Left renal cortex interstitium (tissue), 4 donors: ENCODE measurements around the gene ATAD3A. TPM values are rescaled to one million over a fixed set of nuclear protein-coding genes. Genes with fewer than 3 reads are reported as not detected.

Source experiments
- DNase-seq, 4 donors: peaks; one replicate each; pipeline ENCODE4 v3.0.0-alpha.2; 2013; ENCODE audit warnings: low read depth in 4 of 4, low spot score in 2 of 4, missing footprints in 1 of 4
- polyA plus RNA-seq, 4 donors: library from polyadenylated mRNA; unstranded; fragments of 120-200 nt; gene quantifications; one replicate each; pipeline ENCODE4 v1.2.1, GENCODE V29; 2013; ENCODE audit not compliant: insufficient read length in 4 of 4

The ATAD3A gene
- polyA plus RNA-seq, 4 donors: 15.8 to 31.6 (median 24.4) TPM

GRCh38 chr1:1573843-1574720, 62.1 kb downstream of the ATAD3A start:
- DNase-seq: peak in 3 of 4 donors; percentile 50 to 56 (median 56)

- peak in 3 of 4 donors; percentile 78 to 87 (median 78) for DNase-seq
Measured at GRCh38 chr1:1574721-1575537, 63.0 kb downstream of the ATAD3A start, which contains the start of gene SSU72. Gene SSU72 (minus strand): TSS chr1:1574863. CDS start chr1:1574557, 306 bp downstream.

GRCh38 chr1:1577367-1578011, 65.5 kb downstream of the ATAD3A start:
- no peak for DNase-seq

- DNase-seq: no peak
Measured at GRCh38 chr1:1578371-1578940, 66.5 kb downstream of the ATAD3A start.

GRCh38 chr1:1582585-1583346, 70.8 kb downstream of the ATAD3A start:
- DNase-seq: no peak

- no peak for DNase-seq
Measured at GRCh38 chr1:1583347-1584010, 71.5 kb downstream of the ATAD3A start.

Other genes starting within 250 kb of the ATAD3A start
- 10 to 100 TPM; 40.9 to 68.6 (median 58.4) TPM for gene UBE2J2, start 238.3 kb upstream of the ATAD3A start, polyA plus RNA-seq
- 10 to 100 TPM in 1 of 4 donors, 1 to 10 TPM in 3; 2.4 to 10.2 (median 6.9) TPM for gene SCNN1D, start 231.7 kb upstream of the ATAD3A start, polyA plus RNA-seq
- 10 to 100 TPM; 14.9 to 45.2 (median 33.0) TPM for gene ACAP3, start 204.2 kb upstream of the ATAD3A start, polyA plus RNA-seq
- 10 to 100 TPM in 2 of 4 donors, 1 to 10 TPM in 2; 7.3 to 12.4 (median 10.7) TPM for gene PUSL1, start 203.6 kb upstream of the ATAD3A start, polyA plus RNA-seq
- gene INTS11, start 187.5 kb upstream of the ATAD3A start, polyA plus RNA-seq: 100 to 1,000 TPM in 3 of 4 donors, 10 to 100 TPM in 1; 94.8 to 169 (median 129) TPM
- 10 to 100 TPM; 12.4 to 21.1 (median 17.3) TPM for gene CPTP, start 187.4 kb upstream of the ATAD3A start, polyA plus RNA-seq
- gene TAS1R3, start 180.9 kb upstream of the ATAD3A start, polyA plus RNA-seq: under 1 TPM; 0.28 to 0.70 (median 0.45) TPM
- gene DVL1, start 162.7 kb upstream of the ATAD3A start, polyA plus RNA-seq: 10 to 100 TPM; 24.6 to 52.2 (median 45.6) TPM
- gene MXRA8, start 153.6 kb upstream of the ATAD3A start, polyA plus RNA-seq: 100 to 1,000 TPM; 164 to 219 (median 209) TPM
- 100 to 1,000 TPM in 1 of 4 donors, 10 to 100 TPM in 3; 64.4 to 107 (median 84.7) TPM for gene AURKAIP1, start 137.0 kb upstream of the ATAD3A start, polyA plus RNA-seq
- 100 to 1,000 TPM; 178 to 392 (median 277) TPM for gene CCNL2, start 112.8 kb upstream of the ATAD3A start, polyA plus RNA-seq
- gene MRPL20, start 104.9 kb upstream of the ATAD3A start, polyA plus RNA-seq: 100 to 1,000 TPM; 111 to 143 (median 117) TPM
- gene ANKRD65, start 90.9 kb upstream of the ATAD3A start, polyA plus RNA-seq: 10 to 100 TPM in 3 of 4 donors, 1 to 10 TPM in 1; 5.1 to 27.6 (median 12.1) TPM
- 100 to 1,000 TPM in 1 of 4 donors, 10 to 100 TPM in 3; 48.3 to 104 (median 66.7) TPM for gene VWA1, start 76.5 kb upstream of the ATAD3A start, polyA plus RNA-seq
- 1 to 10 TPM; 2.6 to 3.7 (median 2.9) TPM for gene ATAD3C, start 62.5 kb upstream of the ATAD3A start, polyA plus RNA-seq
- 10 to 100 TPM in 3 of 4 donors, 1 to 10 TPM in 1; 9.4 to 29.9 (median 20.5) TPM for gene ATAD3B, start 40.4 kb upstream of the ATAD3A start, polyA plus RNA-seq
- 1 to 10 TPM; 4.3 to 8.4 (median 7.3) TPM for gene TMEM240, start 28.5 kb downstream of the ATAD3A start, polyA plus RNA-seq
- gene SSU72, start 62.7 kb downstream of the ATAD3A start, polyA plus RNA-seq: 10 to 100 TPM; 76.6 to 95.9 (median 82.9) TPM
- gene FNDC10, start 88.0 kb downstream of the ATAD3A start, polyA plus RNA-seq: 1 to 10 TPM; 1.6 to 5.1 (median 4.0) TPM
- 10 to 100 TPM; 23.5 to 90.7 (median 55.8) TPM for gene MIB2, start 103.3 kb downstream of the ATAD3A start, polyA plus RNA-seq
- gene MMP23B, start 120.0 kb downstream of the ATAD3A start, polyA plus RNA-seq: 10 to 100 TPM; 16.0 to 54.0 (median 37.4) TPM
- gene CDK11B, start 146.8 kb downstream of the ATAD3A start, polyA plus RNA-seq: 10 to 100 TPM; 36.8 to 47.7 (median 42.4) TPM
- 100 to 1,000 TPM in 1 of 4 donors, 10 to 100 TPM in 3; 56.5 to 111 (median 82.2) TPM for gene SLC35E2B, start 180.6 kb downstream of the ATAD3A start, polyA plus RNA-seq
- 10 to 100 TPM; 22.8 to 42.1 (median 32.4) TPM for gene CDK11A, start 212.2 kb downstream of the ATAD3A start, polyA plus RNA-seq